HEK293T (cell line): ENCODE data around the gene GAB1.

Experiments
- FOXM1 ChIP-seq: fragments of 450-650 bp; IDR thresholded peaks from 2 replicates; pipeline ENCODE4 v1.6.1; 2017; ENCODE audit warnings: mild to moderate bottlenecking, borderline replicate concordance
- PKNOX1 ChIP-seq: fragments of 450-650 bp; IDR thresholded peaks from 2 replicates; pipeline ENCODE4 v1.6.1; 2016
- SUZ12 ChIP-seq: fragments of 450-650 bp; IDR thresholded peaks from 2 replicates; pipeline ENCODE4 v1.6.1; 2016; ENCODE audit warnings: mild to moderate bottlenecking
- TARDBP ChIP-seq: fragments of 450-650 bp; IDR thresholded peaks from 2 replicates; pipeline ENCODE4 v1.6.1; 2016
- ZNF384 ChIP-seq: fragments of 450-650 bp; IDR thresholded peaks from 2 replicates; pipeline ENCODE4 v1.6.1; 2016

- TF ChIP-seq ZNF384 (peak; percentile 56; the same call in 1 of the 2 replicates), TARDBP (no peak), SUZ12 (no peak), PKNOX1 (no peak), FOXM1 (no peak)
Observed at GRCh38 chr4:143482840-143483239, 146.2 kb downstream of the GAB1 start.
